NT2/D1 (cell line): Measurements from ENCODE around the gene USP3.

Source experiments
- DNase-seq: peaks from one replicate; pipeline ENCODE4 v3.0.0-alpha.2; 2011; ENCODE audit warnings: low read depth, low spot score
- H3K27me3 ChIP-seq: 2 replicates; pipeline ENCODE4 v1.6.0; 2011; ENCODE audit warnings: mild to moderate bottlenecking; ENCODE audit not compliant: insufficient read length, insufficient read depth
- H3K36me3 ChIP-seq: 2 replicates; pipeline ENCODE4 v1.6.1; 2011; ENCODE audit warnings: mild to moderate bottlenecking, low read length, mixed read lengths; ENCODE audit not compliant: insufficient read depth, insufficient read length
- H3K4me1 ChIP-seq: 2 replicates; pipeline ENCODE4 v1.5.1; 2011; ENCODE audit not compliant: insufficient read depth, insufficient read length
- H3K4me3 ChIP-seq: 2 replicates; pipeline ENCODE4 v1.5.1; 2011; ENCODE audit warnings: low read depth; ENCODE audit not compliant: insufficient read length
- H3K9ac ChIP-seq: 2 replicates; pipeline ENCODE4 v1.6.0; 2011; ENCODE audit warnings: low read depth; ENCODE audit not compliant: insufficient read length
- H3K9me3 ChIP-seq: 2 replicates; pipeline ENCODE4 v1.5.1; 2011; ENCODE audit warnings: mild to moderate bottlenecking, low read length; ENCODE audit not compliant: insufficient read depth
- SUZ12 ChIP-seq: IDR thresholded peaks from 2 replicates; pipeline ENCODE4 v1.6.1; 2011; ENCODE audit not compliant: insufficient read length, insufficient read depth; ENCODE audit errors: extremely low read depth
- YY1 ChIP-seq: IDR thresholded peaks from 2 replicates; pipeline ENCODE4 v1.6.1; 2011; ENCODE audit not compliant: insufficient read length, insufficient read depth
- ZNF274 ChIP-seq: IDR thresholded peaks from 2 replicates; pipeline ENCODE4 v1.6.1; 2011; ENCODE audit warnings: mild to moderate bottlenecking, low read depth, low read length

Gene USP3

DNA sequence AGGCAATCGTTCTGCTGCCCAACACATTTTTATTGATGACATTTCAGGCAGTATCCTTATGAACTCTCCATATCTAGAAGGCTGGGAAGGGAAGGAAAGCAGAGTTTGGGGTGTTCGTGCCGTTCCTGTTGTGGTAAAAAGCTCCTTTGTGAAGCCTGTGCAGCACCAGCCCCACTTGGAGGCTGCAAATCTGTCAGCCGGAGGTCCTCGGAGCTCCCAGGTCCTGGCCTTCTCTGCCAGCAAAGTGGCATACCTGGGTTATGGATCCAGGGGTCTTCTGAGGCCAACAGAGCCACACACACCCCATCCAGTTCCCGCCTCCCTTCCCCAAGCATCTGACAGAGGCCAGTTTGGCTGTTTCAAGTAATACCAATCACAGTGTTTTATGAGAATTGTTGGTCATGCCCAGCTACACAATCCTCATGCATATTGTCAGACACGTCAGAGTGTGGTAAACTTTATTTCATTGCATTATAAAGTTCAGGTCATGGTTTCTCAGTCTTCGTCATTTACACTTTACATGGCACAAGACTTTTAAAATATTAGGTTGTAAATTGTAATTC lies 15.9 kb upstream of the USP3 start:
- Histone ChIP-seq H3K9me3 (no peaks in the 10 kb centered on the region), H3K4me3 (no peak overlapping the region), H3K9ac (no peak overlapping the region), H3K27me3 (peaks cover 6% of the 10 kb centered on the region), H3K36me3 (no peaks in the 10 kb centered on the region), H3K4me1 (peaks cover 2% of the 10 kb centered on the region)
- DNase-seq = no peak
- TF ChIP-seq YY1 (no peak), SUZ12 (no peak), ZNF274 (no peak)

DNA sequence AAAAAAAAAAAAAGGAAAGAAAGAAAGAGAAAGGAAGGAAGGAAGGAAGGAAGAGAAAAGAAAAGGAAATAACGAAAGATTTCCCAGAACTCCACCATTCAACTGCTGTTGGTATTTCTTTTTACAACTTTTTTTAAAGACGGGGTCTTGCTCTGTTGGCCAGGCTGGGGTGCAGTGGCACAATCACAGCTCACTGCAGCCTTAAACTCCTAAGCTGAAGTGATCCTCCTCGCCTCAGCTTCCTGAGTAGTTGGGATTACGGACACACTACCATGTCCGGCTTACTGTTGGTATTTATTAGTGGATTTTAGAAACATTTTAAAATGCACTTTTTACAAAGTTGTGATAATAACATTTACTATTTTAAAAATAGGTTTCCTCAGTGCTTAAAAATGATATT lies 15.0 kb upstream of the USP3 start:
- no peak overlapping the region for H3K4me3 ChIP-seq
- H3K9ac ChIP-seq = no peak overlapping the region
- H3K36me3 ChIP-seq = no peaks in the 10 kb centered on the region
- TF ChIP-seq YY1 = no peak
- no peak for TF ChIP-seq SUZ12
- TF ChIP-seq ZNF274 = no peak
- DNase-seq = no peak
- no peaks in the 10 kb centered on the region for H3K9me3 ChIP-seq
- H3K27me3 ChIP-seq = peaks cover 6% of the 10 kb centered on the region
- H3K4me1 ChIP-seq = peaks cover 6% of the 10 kb centered on the region

DNA sequence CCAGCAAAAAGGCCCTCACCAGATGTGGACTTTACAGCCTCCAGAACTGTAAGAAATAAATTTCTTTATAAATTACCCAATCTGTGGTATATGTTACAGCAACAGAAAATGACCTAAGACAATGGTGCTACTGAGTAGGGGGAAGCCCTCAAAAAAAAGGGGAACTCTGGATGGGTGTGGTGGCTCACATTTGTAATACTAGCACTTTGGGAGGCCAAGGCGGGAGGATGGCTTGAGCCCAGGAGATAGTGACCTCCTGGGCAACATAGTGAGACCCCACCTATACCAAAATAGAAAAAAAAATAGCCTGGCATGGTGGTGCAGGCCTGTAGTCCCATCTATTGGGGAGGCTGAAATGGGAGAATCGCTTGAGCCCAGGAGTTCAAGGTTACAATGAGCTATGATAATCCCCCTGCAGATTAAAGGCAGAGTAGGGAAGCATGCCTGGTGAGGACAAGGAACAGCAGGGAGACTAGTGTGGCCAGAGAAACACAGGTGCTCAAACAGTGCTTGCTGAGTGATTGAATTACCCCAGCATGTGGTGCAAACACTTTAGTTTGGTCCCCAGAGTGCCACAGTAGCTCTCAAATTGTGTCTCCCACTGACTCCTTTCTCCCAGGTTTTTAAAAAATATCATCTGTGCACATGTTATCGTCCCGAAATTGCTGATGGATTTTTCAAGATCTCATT lies 13.9 kb upstream of the USP3 start:
- no peak for DNase-seq
- Histone ChIP-seq H3K9me3 (no peaks in the 10 kb centered on the region), H3K4me1 (peaks cover 6% of the 10 kb centered on the region), H3K9ac (no peak overlapping the region), H3K36me3 (no peaks in the 10 kb centered on the region), H3K4me3 (no peak overlapping the region), H3K27me3 (peaks cover 6% of the 10 kb centered on the region)
- no peak for TF ChIP-seq ZNF274
- TF ChIP-seq YY1 = no peak
- TF ChIP-seq SUZ12 = no peak

DNA sequence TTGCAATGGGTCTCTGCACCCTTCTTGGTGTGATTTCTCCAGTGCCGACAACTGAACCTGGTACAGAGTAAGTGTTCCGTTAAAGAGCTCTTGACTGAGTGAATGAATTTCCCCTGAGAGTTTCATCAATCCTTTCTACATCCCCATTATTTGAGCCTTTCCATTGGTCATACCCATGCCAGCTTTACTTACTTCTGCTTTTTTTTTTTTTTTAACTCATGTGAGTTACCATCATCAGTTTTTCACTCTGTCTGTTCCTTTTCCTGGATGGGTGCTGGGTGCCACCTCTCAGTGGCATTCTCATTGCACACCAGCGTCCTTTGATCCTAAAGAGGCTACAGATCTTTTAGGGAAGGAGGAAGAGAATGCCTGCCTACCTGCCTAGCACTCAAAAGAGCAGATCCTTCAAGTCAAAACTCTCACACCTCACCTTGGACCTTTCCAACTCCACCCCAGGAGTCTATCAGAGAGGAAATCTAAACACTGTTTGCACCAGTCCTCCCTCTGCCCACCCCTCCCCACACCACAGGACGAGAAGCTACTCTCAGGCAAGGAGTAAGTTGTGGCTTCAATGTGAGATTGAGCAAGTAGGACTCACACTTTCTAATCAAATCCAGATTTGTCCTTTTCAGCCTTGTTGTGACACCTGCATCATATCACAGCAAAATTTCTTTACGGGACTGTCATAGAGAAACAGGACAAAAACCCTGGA lies 13.1 kb upstream of the USP3 start:
- Histone ChIP-seq H3K9me3 (no peaks in the 10 kb centered on the region), H3K27me3 (peaks cover 6% of the 10 kb centered on the region), H3K36me3 (no peaks in the 10 kb centered on the region), H3K9ac (no peak overlapping the region), H3K4me3 (no peak overlapping the region), H3K4me1 (peaks cover 6% of the 10 kb centered on the region)
- no peak for DNase-seq
- TF ChIP-seq ZNF274 = no peak

DNA sequence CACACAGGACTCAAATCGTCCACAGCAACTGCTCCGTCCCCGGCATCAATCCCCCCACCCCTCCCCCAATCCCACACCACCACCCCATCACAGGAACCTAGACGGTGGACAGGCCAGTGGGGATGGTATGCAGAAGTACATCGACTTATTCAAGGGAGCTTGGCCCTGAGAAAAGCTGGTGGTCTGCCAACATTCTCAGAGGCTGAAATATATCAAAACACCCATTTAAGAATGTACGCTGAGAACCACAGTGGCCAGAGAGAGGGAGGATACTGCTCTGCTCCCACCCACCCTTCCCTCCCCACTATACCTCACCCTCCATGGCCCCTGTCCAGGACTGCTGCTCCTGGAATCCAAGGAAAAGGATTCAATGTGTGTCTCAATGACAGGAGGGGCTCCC lies 12.4 kb upstream of the USP3 start:
- H3K9me3 ChIP-seq = no peaks in the 10 kb centered on the region
- no peaks in the 10 kb centered on the region for H3K36me3 ChIP-seq
- H3K27me3 ChIP-seq = peaks cover 6% of the 10 kb centered on the region
- no peak overlapping the region for H3K4me3 ChIP-seq
- DNase-seq = no peak
- no peak for TF ChIP-seq ZNF274
- TF ChIP-seq YY1 = no peak
- TF ChIP-seq SUZ12 = no peak
- no peak overlapping the region for H3K9ac ChIP-seq
- H3K4me1 ChIP-seq = peaks cover 6% of the 10 kb centered on the region

DNA sequence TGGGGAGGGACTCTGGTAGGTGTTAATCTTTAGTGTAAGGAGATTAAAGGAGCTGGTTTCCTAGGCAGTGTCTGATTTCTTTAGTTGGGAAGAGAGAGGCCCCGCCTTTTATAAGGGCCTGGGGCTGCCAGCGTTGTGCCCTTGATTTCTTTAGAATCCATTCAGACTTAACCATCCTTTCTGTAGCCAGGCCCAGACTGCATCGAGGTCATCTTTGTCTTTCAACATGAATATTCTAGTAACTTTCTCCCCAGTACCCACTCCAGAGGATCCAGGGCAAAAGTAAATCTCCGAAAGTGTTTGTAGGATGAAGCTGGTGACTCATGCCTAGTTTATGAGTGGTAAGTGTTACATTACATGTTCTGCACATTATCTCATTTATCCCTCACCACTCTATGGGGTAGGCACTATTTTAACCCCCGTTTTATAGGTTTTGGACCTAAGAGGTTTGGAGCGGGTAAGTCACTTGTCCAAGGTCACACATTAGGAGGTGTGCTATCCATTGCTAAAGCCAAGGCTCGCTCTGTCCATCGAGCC lies 11.8 kb upstream of the USP3 start:
- no peak for DNase-seq
- H3K27me3 ChIP-seq = peaks cover 6% of the 10 kb centered on the region

DNA sequence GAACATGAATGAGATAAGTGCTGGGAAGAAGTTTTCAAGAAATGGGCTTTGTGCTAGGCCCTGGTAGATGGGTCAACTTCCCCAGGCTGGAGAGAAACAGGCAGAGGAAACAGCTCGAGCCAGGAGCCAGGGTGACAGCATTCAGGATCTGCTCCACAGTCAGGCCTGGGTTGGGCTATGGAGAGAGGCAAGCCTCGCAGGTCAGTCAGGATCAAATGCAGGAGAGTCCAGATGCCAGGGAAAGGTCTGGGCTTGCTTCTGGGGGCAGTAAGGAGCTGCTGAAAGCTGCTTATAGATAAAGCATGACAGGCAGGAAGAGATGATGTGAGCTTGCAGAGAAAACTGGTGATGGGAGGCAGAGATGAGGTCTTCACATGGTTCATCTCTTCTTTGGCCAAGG lies 11.0 kb upstream of the USP3 start:
- TF ChIP-seq YY1 = no peak
- H3K9me3 ChIP-seq = no peaks in the 10 kb centered on the region
- H3K27me3 ChIP-seq = no peaks in the 10 kb centered on the region
- no peaks in the 10 kb centered on the region for H3K36me3 ChIP-seq
- DNase-seq = no peak
- no peak overlapping the region for H3K4me3 ChIP-seq
- H3K9ac ChIP-seq = no peak overlapping the region
- H3K4me1 ChIP-seq = peaks cover 6% of the 10 kb centered on the region

More for the DNA sequence above, 11.8 kb upstream of the USP3 start:
- TF ChIP-seq YY1 = no peak
- no peak for TF ChIP-seq SUZ12
- TF ChIP-seq ZNF274 = no peak
- H3K9ac ChIP-seq = no peak overlapping the region
- H3K36me3 ChIP-seq = no peaks in the 10 kb centered on the region
- no peak overlapping the region for H3K4me3 ChIP-seq
- peaks cover 6% of the 10 kb centered on the region for H3K4me1 ChIP-seq
- H3K9me3 ChIP-seq = no peaks in the 10 kb centered on the region
